GM12878 (cell line): ENCODE results near the gene GTPBP1. TPM values are rescaled to one million over a fixed set of nuclear protein-coding genes. Genes with fewer than 3 reads are reported as not detected.

ENCODE experiments used
- ATAC-seq: fragments of 200-7000 bp; cut with Tn5 transposase; 3 replicates; pipeline ENCODE4 v1.9.1; 2020; ENCODE audit warnings: mild to moderate bottlenecking, moderate library complexity
- BruUV-seq: library from RNA; stranded (reverse); fragments of 400-500 nt; replicated peaks from 2 replicates; lab custom pipeline; 2021; lab: Mats Ljungman, UMichigan
- CTCF ChIA-PET: fragments of 300-600 bp; sonication (Branson Sonifier 250); formaldehyde crosslinking; extraction: SDS; loops from one replicate; lab custom pipeline; 2021; ENCODE audit warnings: inconsistent platforms; lab: Yijun Ruan, JAX
- POLR2A ChIA-PET: fragments of 350-600 bp; formaldehyde crosslinking; extraction: SDS; loops from one replicate; lab custom pipeline; 2021; ENCODE audit warnings: inconsistent platforms; lab: Charles Lee
- RAD21 ChIA-PET: fragments of 300-600 bp; sonication (Branson Sonifier 250); formaldehyde crosslinking; loops from one replicate; lab custom pipeline; 2023; ENCODE audit warnings: antibody characterized with exemption; ENCODE audit not compliant: unreplicated experiment; lab: Charles Lee
- SMC1A ChIA-PET: fragments of 300-600 bp; sonication (Branson Sonifier 250); formaldehyde crosslinking; loops from one replicate; lab custom pipeline; 2023; ENCODE audit not compliant: unreplicated experiment, uncharacterized antibody; lab: Charles Lee
- DNase-seq: peaks from one replicate; pipeline ENCODE4 v3.0.0-alpha.2; 2011; ENCODE audit warnings: low read depth, low spot score
- FAIRE-seq: peaks from 3 replicates; lab custom pipeline; 2011; peaks lifted over from hg19 to GRCh38; lab: Jason Lieb, UNC
- H2AFZ ChIP-seq: 2 replicates; pipeline ENCODE4 v1.6.0; 2011; ENCODE audit warnings: low read depth, low read length, control low read depth; ENCODE audit not compliant: control insufficient read depth
- H3K27ac ChIP-seq: 2 replicates; pipeline ENCODE4 v1.5.1; 2011; ENCODE audit warnings: control low read depth; ENCODE audit not compliant: control insufficient read depth, insufficient read depth
- H3K27me3 ChIP-seq, 2 experiments: replicated peaks in 1 of 2; 2 replicates each; pipeline versions ENCODE4 v1.6.0 to v1.6.1; 2011; ENCODE audit warnings: low read length in 1 of 2; ENCODE audit not compliant: control insufficient read depth in 2 of 2, insufficient read depth in 2 of 2
- H3K36me3 ChIP-seq, 2 experiments: 2 replicates each; pipeline ENCODE4 v1.5.1; 2011; ENCODE audit warnings: low read length in 1 of 2; ENCODE audit not compliant: control insufficient read depth in 2 of 2, insufficient read depth in 2 of 2
- H3K4me1 ChIP-seq: 2 replicates; pipeline ENCODE4 v1.6.1; 2011; ENCODE audit warnings: mild to moderate bottlenecking, low read length, moderate library complexity, mixed read lengths; ENCODE audit not compliant: control insufficient read depth, insufficient read depth
- H3K4me2 ChIP-seq: 2 replicates; pipeline ENCODE4 v1.6.0; 2011; ENCODE audit warnings: control low read depth; ENCODE audit not compliant: control insufficient read depth, insufficient read depth
- H3K4me3 ChIP-seq: fragments of 200-600 bp; sonication (generic); 2 replicates; pipeline ENCODE4 v1.5.1; 2016
- H3K79me2 ChIP-seq: 2 replicates; pipeline ENCODE4 v1.6.0; 2011; ENCODE audit warnings: low read length; ENCODE audit not compliant: control insufficient read depth, insufficient read depth
- H3K9ac ChIP-seq: 2 replicates; pipeline ENCODE4 v1.8.0; 2011; ENCODE audit warnings: low read length, control low read depth, mixed read lengths; ENCODE audit not compliant: control insufficient read depth, insufficient read depth
- H3K9me3 ChIP-seq: replicated peaks from 3 replicates; pipeline ENCODE4 v1.5.1; 2011; ENCODE audit warnings: mild to moderate bottlenecking, low read length; ENCODE audit not compliant: control insufficient read depth, insufficient read depth
- H4K20me1 ChIP-seq: 2 replicates; pipeline ENCODE4 v1.6.0; 2011; ENCODE audit not compliant: control insufficient read depth, insufficient read depth
- ATF2 ChIP-seq: IDR thresholded peaks from 2 replicates; pipeline ENCODE4 v1.6.1; 2012; ENCODE audit warnings: low read length, inconsistent platforms
- ATF7 ChIP-seq: fragments of 450-650 bp; IDR thresholded peaks from 2 replicates; pipeline ENCODE4 v1.6.1; 2016; ENCODE audit warnings: low read depth, mild to moderate bottlenecking
- CUX1 ChIP-seq: IDR thresholded peaks from 2 replicates; pipeline ENCODE4 v1.6.1; 2012; ENCODE audit warnings: improper control_type of control experiment, low read depth, low read length; ENCODE audit not compliant: insufficient replicate concordance
- DPF2 ChIP-seq: fragments of 450-650 bp; IDR thresholded peaks from 2 replicates; pipeline ENCODE4 v1.6.1; 2017; ENCODE audit warnings: mild to moderate bottlenecking
- EED ChIP-seq: sonication (generic); IDR thresholded peaks from 2 replicates; pipeline ENCODE4 v1.6.1; 2016; ENCODE audit warnings: antibody characterized with exemption, low read depth
- ESRRA ChIP-seq: IDR thresholded peaks from 2 replicates; pipeline ENCODE4 v1.6.1; 2012; ENCODE audit warnings: mild to moderate bottlenecking, low read length, improper control_type of control experiment
- FOS ChIP-seq: IDR thresholded peaks from 3 replicates; pipeline ENCODE4 v1.6.1; 2011; ENCODE audit warnings: borderline replicate concordance; ENCODE audit not compliant: insufficient read length; ENCODE audit errors: extremely low read depth
- HDAC6 ChIP-seq: fragments of 200-600 bp; sonication (generic); IDR thresholded peaks from one replicate; pipeline ENCODE4 v1.8.0; 2017; ENCODE audit warnings: antibody characterized with exemption; ENCODE audit not compliant: unreplicated experiment
- MYB ChIP-seq: fragments of 150-350 bp; IDR thresholded peaks from 2 replicates; pipeline ENCODE4 v1.6.1; 2014; ENCODE audit warnings: mild to moderate bottlenecking, low read depth, low read length, borderline replicate concordance
- PBX3 ChIP-seq: IDR thresholded peaks from 2 replicates; pipeline ENCODE4 v1.6.1; 2011; ENCODE audit warnings: mild to moderate bottlenecking, low read depth, low read length, moderate library complexity; ENCODE audit not compliant: insufficient replicate concordance
- POU2F2 ChIP-seq: IDR thresholded peaks from 3 replicates; pipeline ENCODE4 v1.6.1; 2011; ENCODE audit warnings: low read depth, mild to moderate bottlenecking, low read length, borderline replicate concordance
- SIX5 ChIP-seq: IDR thresholded peaks from 2 replicates; pipeline ENCODE4 v1.6.1; 2011; ENCODE audit warnings: mild to moderate bottlenecking, low read depth, low read length, moderate library complexity; ENCODE audit not compliant: severe bottlenecking
- SMARCA5 ChIP-seq: fragments of 450-650 bp; IDR thresholded peaks from 2 replicates; pipeline ENCODE4 v1.6.1; 2017; ENCODE audit warnings: mild to moderate bottlenecking
- SRF ChIP-seq, 2 experiments: IDR thresholded peaks; 2 replicates each; pipeline ENCODE4 v1.6.1; 2011; ENCODE audit warnings: low read depth in 2 of 2, low read length in 2 of 2, mild to moderate bottlenecking in 1 of 2, moderate library complexity in 1 of 2
- WGBS: methylation state at CpG from one replicate; pipeline ENCODE4 v1.1.6; 2016; ENCODE audit warnings: low lambda C conversion rate; ENCODE audit not compliant: insufficient replicate concordance, insufficient coverage; ENCODE audit errors: missing lambda C conversion rate; 5-methylcytosine and 5-hydroxymethylcytosine counted together
- in situ Hi-C: fragments of 300-500 bp; cut with MboI; formaldehyde crosslinking; loops from 9 replicates; pipeline ENCODE4 v1.14.3; 2018; ENCODE audit warnings: mixed read lengths
- intact Hi-C: fragments of 100-400 bp; cut with micrococcal nuclease; formaldehyde crosslinking; loops from one replicate; pipeline ENCODE4 v1.14.2; 2022; ENCODE audit not compliant: unreplicated experiment
- polyA plus RNA-seq, 11 experiments: library from polyadenylated mRNA; depleted of rRNA in 4 of 11; unstranded in 6 of 11; stranded (reverse) in 5 of 11; fragments of >200 nt; fragmentation: Nextera tagmentation in 4 of 11; fragmentation: Illumina TruSeq in 1 of 11; extraction: Ambion mirVana in 4 of 11; extraction: Trizol in 1 of 11; gene quantifications; 1 replicate in 1 of 11; 2 replicates in 10 of 11; pipeline versions ENCODE4 v1.2.1 to v1.2.3, GENCODE V29; 2011 to 2016; ENCODE audit warnings: inconsistent platforms in 2 of 11, missing spikeins in 2 of 11, low read depth in 1 of 11
- total RNA-seq, 4 experiments: library from RNA; depleted of rRNA in 3 of 4; stranded (reverse); fragments of >200 nt in 3 of 4; fragmentation: Illumina TruSeq in 1 of 4; extraction: Trizol in 1 of 4; gene quantifications; 2 replicates each; pipeline versions ENCODE4 v1.2.1 to v1.2.3, GENCODE V29; 2013 to 2021

Gene GTPBP1
- total and polyA plus RNA-seq, 10 of the 15 experiments (the other 5 are each of a cell fraction or from before 2014, with no cell fraction given), result 0.89 to 63.1 (median 34.2) TPM

- intact Hi-C loops, result no loop called here
- H3K4me1 ChIP-seq, result no peaks in the 10 kb centered on the region; the same call in 1 of the 2 replicates
- POLR2A ChIA-PET, result interaction anchor here (0.5 kb wide), 1 partner anchor 12 kb away, joined by 3 read pairs; no protein-coding TSS in a partner anchor
- 96% methylated on average over 15 of the region's 15 CpGs for WGBS
- no peak overlapping the region for H3K27ac ChIP-seq
- TF ChIP-seq ATF2 (no peak), HDAC6 (no peak), DPF2 (no peak), SIX5 (no peak), FOS (no peak), CUX1 (no peak), SRF (IDR thresholded peaks at IDR 0.05; ENCODE audit: low read depth in 2 of 2, low read length in 2 of 2) (no peak), ESRRA (no peak), ATF7 (no peak), EED (no peak), SMARCA5 (no peak), POU2F2 (no peak), PBX3 (no peak), MYB (no peak)
- TF ChIP-seq, all 136 proteins: peak for 0
- Histone ChIP-seq H3K79me2 (peaks cover 39% of the 10 kb centered on the region), H3K9ac (no peak overlapping the region), H3K4me3 (no peak overlapping the region), H3K9me3 (no peaks in the 10 kb centered on the region), H3K4me2 (no peak overlapping the region), H4K20me1 (peaks cover 12% of the 10 kb centered on the region), H2AFZ (no peak overlapping the region), H3K27me3 (no peaks in the 10 kb centered on the region), H3K36me3 (peaks cover 26 to 36% of the 10 kb centered on the region in 2 experiments)
- BruUV-seq, result no TSS peak
- ATAC-seq (no peak), DNase-seq (no peak), FAIRE-seq (no peak)
- ChIA-PET SMC1A (interaction anchor here (1.1 kb wide), 1 partner anchor 9 kb away, joined by 4 read pairs; no protein-coding TSS in a partner anchor), RAD21 (no interaction called here), CTCF (interaction anchor here (2.6 kb wide), 1 partner anchor 9 kb away, joined by 7 read pairs; no protein-coding TSS in a partner anchor)
- in situ Hi-C loops, result no loop called here
These were observed 10.1 kb downstream of the GTPBP1 start for GRCh38 chr22:38715852-38716251.
